ENCODE measurements around the gene PAK4.

GRCh38 chr19:39160889-39161672 is 35.5 kb downstream of the PAK4 start:
- no peak for TF ChIP-seq CTCF (IDR thresholded peaks at IDR 0.05)
- no peak for TF ChIP-seq POLR2A (IDR thresholded peaks at IDR 0.05)
- no peak for TF ChIP-seq POLR2AphosphoS5 (IDR thresholded peaks at IDR 0.05)
- no peak for TF ChIP-seq EP300 (IDR thresholded peaks at IDR 0.05)
